H7 (cell line): ENCODE results near the gene S100A14. TPM values are rescaled to one million over a fixed set of nuclear protein-coding genes. Genes with fewer than 3 reads are reported as not detected.
"Not testable (repeated sequence)": the region's sequence is repeated elsewhere in the genome, so short reads cannot be mapped to it uniquely, and the experiment has no call there.

Experiments used
- DNase-seq: peaks from one replicate; pipeline ENCODE4 v3.0.0; 2012
- H3K27me3 ChIP-seq: 2 replicates; pipeline ENCODE4 v1.6.0; 2011; ENCODE audit warnings: mild to moderate bottlenecking, low read length; ENCODE audit not compliant: control insufficient read depth, insufficient read depth
- H3K36me3 ChIP-seq: replicated peaks from 2 replicates; pipeline ENCODE4 v1.5.1; 2011; ENCODE audit warnings: low read length; ENCODE audit not compliant: control insufficient read depth, insufficient read depth
- H3K4me3 ChIP-seq: 2 replicates; pipeline ENCODE4 v1.5.1; 2011; ENCODE audit warnings: low read depth, mild to moderate bottlenecking, control low read depth, low read length, moderate library complexity; ENCODE audit not compliant: insufficient read depth
- total RNA-seq: library from RNA; depleted of rRNA; stranded (reverse); fragments of >200 nt; shearing (Covaris generic); gene quantifications from 2 replicates; pipeline ENCODE4 v1.2.3, GENCODE V29; 2014

Gene S100A14
- total RNA-seq, 1 experiment from 2014 or later: 1.8 TPM

GRCh38 chr1:153602749-153603148, 13.4 kb downstream of the S100A14 start:
- DNase-seq: no peak
- Histone ChIP-seq H3K36me3 (no peaks in the 10 kb centered on the region), H3K27me3 (no peaks in the 10 kb centered on the region), H3K4me3 (no peak overlapping the region)

DNA sequence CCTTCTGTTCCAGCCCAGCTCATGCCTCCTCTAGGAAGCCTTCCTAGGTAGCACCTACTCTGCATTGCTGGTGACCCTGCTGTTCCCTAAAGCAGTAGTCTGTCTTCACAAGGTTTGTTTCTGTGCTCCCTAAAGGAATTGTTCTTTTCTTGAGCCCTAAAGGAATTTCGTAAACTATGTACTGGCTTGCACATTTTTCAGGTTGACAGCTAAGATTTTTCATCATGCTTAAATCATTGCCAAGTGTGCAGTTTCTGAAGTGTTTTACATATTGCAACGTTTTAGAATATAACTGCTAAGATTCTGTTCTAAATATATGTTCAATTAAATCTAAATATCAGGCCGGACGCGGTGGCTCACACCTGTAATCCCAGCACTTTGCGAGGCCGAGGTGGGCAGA, 16.3 kb downstream of the S100A14 start:
- H3K36me3 ChIP-seq: no peaks in the 10 kb centered on the region
- H3K4me3 ChIP-seq: no peak overlapping the region
- H3K27me3 ChIP-seq: no peaks in the 10 kb centered on the region
- DNase-seq: no peak

- Histone ChIP-seq H3K36me3 (no peaks in the 10 kb centered on the region), H3K4me3 (no peak overlapping the region), H3K27me3 (no peaks in the 10 kb centered on the region)
- peak; percentile 85 for DNase-seq
These were observed 17.6 kb downstream of the S100A14 start for GRCh38 chr1:153598309-153599172.

GRCh38 chr1:153597206-153597605, 18.9 kb downstream of the S100A14 start:
- DNase-seq: no peak
- Histone ChIP-seq H3K4me3 (no peak overlapping the region), H3K27me3 (no peaks in the 10 kb centered on the region), H3K36me3 (no peaks in the 10 kb centered on the region)

DNA sequence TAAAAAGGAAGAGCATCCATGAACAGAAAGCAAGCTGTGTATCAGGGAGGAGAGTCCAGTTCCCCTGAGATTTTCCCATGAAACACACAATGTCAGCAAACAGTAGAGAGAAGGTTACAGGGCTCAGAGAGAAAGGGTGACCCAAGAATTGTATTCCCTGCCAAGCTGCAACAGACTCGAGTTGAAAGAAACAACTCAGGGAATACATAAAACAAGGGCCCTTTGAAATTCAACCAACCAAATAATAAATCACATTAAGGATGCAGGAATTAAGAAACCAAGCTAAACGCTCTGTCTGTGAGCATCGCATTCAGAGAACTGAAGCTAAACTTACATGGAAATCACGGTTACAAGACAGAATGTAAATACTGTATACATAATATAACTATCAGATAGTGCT, 23.4 kb downstream of the S100A14 start:
- no peaks in the 10 kb centered on the region for H3K36me3 ChIP-seq
- no peaks in the 10 kb centered on the region for H3K27me3 ChIP-seq
- H3K4me3 ChIP-seq: no peak overlapping the region
- no peak for DNase-seq

DNA sequence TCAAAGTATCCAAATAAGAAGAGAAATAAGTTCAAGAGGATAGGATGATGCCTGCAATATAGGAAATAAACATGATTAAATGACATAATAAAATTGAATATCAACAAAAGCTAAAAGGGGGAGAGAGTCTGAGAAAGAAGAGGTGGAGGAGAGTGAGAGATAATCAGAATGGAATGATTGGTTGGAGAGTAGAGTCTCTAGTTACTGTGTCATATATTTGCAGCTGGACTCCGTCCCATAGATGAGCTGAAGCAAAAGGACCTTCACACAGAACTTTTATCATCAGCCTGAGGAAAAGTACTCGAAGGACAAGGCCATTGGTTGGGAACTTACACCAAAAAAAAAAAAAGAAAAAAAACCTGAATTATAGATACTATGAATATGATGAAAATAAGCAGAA, 27.6 kb downstream of the S100A14 start:
- no peak overlapping the region for H3K4me3 ChIP-seq
- H3K36me3 ChIP-seq: no peaks in the 10 kb centered on the region
- no peak for DNase-seq
- no peaks in the 10 kb centered on the region for H3K27me3 ChIP-seq

GRCh38 chr1:153588033-153588432, 28.1 kb downstream of the S100A14 start:
- not testable (repeated sequence) for DNase-seq, H3K27me3 ChIP-seq, H3K36me3 ChIP-seq, H3K4me3 ChIP-seq

- no peak for DNase-seq
- Histone ChIP-seq H3K27me3 (no peaks in the 10 kb centered on the region), H3K4me3 (no peak overlapping the region), H3K36me3 (no peaks in the 10 kb centered on the region)
These were observed 28.8 kb downstream of the S100A14 start for GRCh38 chr1:153587314-153587713.

DNA sequence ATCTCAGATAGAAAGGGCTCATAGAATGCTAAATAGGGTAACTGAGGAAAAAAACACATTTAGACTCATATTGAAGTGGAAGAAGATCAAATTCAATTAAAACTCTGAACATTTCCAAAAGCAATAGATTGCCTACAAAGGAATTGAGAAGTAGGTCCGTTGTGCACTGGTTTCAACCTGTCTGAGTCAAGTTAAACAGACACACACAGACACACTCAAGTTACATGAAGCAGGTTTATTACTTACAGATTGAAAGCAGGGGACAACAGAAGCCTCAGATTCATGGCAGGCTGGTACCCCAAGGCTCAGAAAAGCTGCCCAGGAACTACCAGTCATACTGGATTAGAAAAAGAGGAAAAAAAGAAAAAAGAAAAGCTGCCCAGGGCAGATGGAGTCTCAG, 29.8 kb downstream of the S100A14 start:
- DNase-seq: no peak
- Histone ChIP-seq H3K36me3 (no peaks in the 10 kb centered on the region), H3K27me3 (no peaks in the 10 kb centered on the region), H3K4me3 (no peak overlapping the region)

GRCh38 chr1:153585006-153585405, 31.1 kb downstream of the S100A14 start:
- Histone ChIP-seq H3K36me3 (no peaks in the 10 kb centered on the region), H3K4me3 (no peak overlapping the region), H3K27me3 (no peaks in the 10 kb centered on the region)
- no peak for DNase-seq

GRCh38 chr1:153583976-153584375, 32.1 kb downstream of the S100A14 start:
- Histone ChIP-seq H3K4me3 (no peak overlapping the region), H3K27me3 (no peaks in the 10 kb centered on the region), H3K36me3 (no peaks in the 10 kb centered on the region)
- no peak for DNase-seq

DNA sequence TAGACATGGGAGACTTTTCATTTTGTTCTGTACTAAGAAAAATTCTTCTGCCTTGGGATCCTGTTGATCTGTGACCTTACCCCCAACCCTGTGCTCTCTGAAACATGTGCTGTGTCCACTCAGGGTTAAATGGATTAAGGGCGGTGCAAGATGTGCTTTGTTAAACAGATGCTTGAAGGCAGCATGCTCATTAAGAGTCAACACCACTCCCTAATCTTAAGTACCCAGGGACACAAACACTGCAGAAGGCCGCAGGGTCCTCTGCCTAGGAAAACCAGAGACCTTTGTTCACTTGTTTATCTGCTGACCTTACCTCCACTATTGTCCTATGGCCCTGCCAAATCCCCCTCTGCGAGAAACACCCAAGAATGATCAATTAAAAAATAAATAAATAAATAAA, 32.6 kb downstream of the S100A14 start:
- H3K4me3 ChIP-seq, H3K36me3 ChIP-seq, H3K27me3 ChIP-seq, DNase-seq: not testable (repeated sequence)

GRCh38 chr1:153582836-153583235, 33.3 kb downstream of the S100A14 start:
- H3K27me3 ChIP-seq, H3K36me3 ChIP-seq, H3K4me3 ChIP-seq, DNase-seq: not testable (repeated sequence)

GRCh38 chr1:153578936-153579335, 37.2 kb downstream of the S100A14 start:
- H3K4me3 ChIP-seq: no peak overlapping the region
- H3K27me3 ChIP-seq: no peaks in the 10 kb centered on the region
- DNase-seq: no peak
- no peaks in the 10 kb centered on the region for H3K36me3 ChIP-seq

GRCh38 chr1:153578490-153578889, 37.6 kb downstream of the S100A14 start:
- Histone ChIP-seq H3K27me3 (no peaks in the 10 kb centered on the region), H3K36me3 (no peaks in the 10 kb centered on the region), H3K4me3 (no peak overlapping the region)
- no peak for DNase-seq
